HG02852 (cell line): ENCODE measurements around the gene RBMS1.

Experiments used
- ATAC-seq: cut with Tn5 transposase; IDR thresholded peaks from one replicate; pipeline ENCODE4 v1.9.1; 2021; ENCODE audit warnings: mild to moderate bottlenecking, moderate library complexity; ENCODE audit not compliant: unreplicated experiment

RBMS1 gene

GRCh38 chr2:160493227-160494028 is at the start of gene RBMS1:
TSS of gene RBMS1 (minus strand) at chr2:160493807. CDS start at chr2:160493363, 444 bp downstream.
- no peak for ATAC-seq

DNA sequence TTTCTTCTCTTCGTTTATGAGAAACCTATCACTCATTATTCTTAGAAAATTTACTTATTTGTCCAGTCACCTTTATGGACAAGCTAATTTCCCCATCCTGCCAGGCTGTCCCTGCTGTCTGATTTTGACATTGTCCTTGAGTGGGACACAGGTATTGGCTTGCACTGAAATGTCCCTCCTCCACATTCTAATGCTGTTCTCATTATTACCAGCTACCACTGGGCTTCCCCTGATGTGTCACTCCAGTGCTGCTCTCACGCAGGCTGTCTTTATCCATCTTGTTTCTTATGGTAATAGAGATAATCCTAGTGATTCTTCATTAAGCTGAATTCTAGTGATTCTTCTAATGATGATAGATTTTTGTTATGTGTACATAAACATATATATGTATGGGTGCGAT is 48.1 kb upstream of the RBMS1 start:
- ATAC-seq: peak; percentile 55

DNA sequence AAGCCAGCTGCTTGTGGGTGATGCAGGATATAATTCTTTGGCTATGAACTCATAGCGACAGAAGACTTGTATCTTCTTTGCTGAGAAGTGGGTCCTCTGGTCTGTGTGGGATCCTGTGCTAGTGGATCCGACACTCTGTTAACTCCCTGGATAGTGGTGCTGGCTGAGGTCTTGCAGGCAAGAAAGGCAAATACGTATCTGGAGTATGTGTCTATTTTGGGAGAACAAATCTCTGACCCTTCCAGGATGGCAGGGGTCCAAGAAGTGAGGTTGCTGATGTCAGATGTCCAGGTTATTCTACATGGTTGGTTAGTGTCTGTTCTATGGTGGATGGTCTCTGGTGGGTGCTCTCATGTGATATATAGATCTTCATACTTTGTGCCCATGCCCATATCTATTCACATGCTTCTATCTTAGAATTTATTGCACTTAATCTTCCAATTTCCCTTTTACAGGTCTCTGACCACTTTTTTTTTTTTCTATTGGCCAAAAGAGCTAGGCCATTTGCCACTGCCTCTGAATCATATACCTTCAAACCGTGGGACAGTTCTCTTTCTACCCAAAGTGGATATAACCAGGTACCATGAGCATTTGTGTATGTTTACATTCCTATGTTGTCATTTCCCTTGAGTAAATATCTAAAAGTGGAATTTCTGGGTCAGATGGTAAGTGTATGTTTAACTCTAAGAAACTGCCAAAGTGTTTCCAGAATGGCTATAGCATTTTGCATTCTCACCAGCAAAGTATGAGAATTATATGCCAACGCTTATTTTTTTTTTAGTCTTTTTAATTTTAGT is 45.1 kb upstream of the RBMS1 start:
- no peak for ATAC-seq

- no peak for ATAC-seq
These were observed 44.5 kb upstream of the RBMS1 start for GRCh38 chr2:160538115-160538514.

DNA sequence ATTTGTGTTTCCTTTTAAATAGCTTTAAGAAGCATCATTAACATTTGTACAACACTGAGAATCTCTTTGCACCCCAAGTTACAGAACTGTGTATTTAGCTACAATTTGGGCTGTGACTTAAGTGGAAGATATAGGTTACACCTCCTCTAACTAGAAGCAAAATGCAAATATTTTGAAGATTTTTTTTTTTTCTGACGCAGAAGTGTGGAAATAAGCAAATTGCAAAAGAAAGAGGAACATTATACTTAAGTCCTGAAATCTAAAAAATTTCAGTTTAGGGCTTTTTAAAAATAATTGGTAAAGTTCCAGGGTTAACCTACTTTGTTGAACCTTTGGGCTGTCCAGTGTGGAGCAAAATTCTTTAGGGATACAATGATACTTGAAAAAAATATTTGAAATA is 41.4 kb upstream of the RBMS1 start:
- no peak for ATAC-seq

- no peak for ATAC-seq
These were observed 40.6 kb upstream of the RBMS1 start for GRCh38 chr2:160534249-160534648.

DNA sequence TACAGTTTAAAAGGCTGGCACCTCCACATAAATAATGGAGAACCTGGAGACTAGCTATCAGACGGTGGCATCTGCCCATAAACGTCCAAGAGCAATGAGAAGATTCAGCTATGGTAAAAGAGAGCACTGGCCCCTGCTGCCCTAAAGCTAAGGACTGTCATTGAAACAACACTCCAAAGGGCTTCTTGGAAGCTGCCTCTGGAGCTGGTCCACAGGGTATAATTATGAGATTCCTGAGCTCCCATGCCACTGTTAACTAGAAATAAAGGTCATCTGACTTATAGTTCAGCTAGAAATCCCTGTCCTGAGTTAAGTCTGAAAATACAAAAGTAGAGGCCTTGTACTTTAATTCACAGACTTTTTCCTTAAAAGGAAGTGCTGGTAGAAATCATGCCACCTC is 39.9 kb upstream of the RBMS1 start:
- no peak for ATAC-seq

GRCh38 chr2:160532388-160532787 is 38.8 kb upstream of the RBMS1 start:
- no peak for ATAC-seq

- ATAC-seq: no peak
These were observed 29.5 kb upstream of the RBMS1 start for GRCh38 chr2:160522951-160523710.

- no peak for ATAC-seq
These were observed 24.1 kb upstream of the RBMS1 start for GRCh38 chr2:160517731-160518130.

DNA sequence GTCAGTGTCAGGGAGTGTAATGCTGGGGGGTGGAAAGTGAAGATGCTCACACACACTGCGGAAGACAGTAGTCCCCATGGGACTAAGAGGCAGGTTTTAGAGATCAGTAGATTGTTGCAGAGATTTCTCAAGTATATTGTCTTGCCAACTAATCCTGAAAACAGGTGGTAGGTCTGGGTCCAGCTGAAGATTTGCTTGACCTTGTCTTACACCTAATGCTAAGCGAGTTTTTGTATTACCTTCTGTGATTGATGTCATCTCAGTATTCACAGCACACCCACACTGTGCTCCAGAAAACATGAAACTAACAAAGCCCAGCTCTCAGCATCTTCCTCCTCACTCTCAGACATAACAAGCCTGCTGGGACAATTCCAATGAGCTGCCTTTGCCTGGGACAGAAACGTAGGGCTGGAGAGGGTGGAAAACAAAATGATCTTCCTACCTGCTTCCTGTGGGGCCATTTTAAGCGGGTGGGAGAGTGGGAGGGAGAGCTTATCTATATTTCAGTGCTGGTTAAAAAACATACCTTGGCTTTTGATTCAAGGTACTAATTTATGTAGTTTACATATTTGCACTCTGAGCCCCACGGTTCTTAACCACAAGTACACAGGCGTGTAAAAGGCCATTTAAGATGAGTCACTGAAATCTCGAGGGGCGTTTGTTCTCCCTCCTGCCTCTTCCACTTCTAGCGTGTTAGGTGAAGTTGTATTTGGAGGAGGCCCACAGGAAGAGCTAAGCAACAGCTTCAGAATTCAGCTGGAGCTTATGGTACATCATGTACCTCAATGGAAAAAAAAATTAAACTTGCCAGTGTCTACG is 23.1 kb upstream of the RBMS1 start:
- ATAC-seq: peak; percentile 73

GRCh38 chr2:160515120-160515519 is 21.5 kb upstream of the RBMS1 start:
- ATAC-seq: no peak

- ATAC-seq: no peak
These were observed 19.5 kb upstream of the RBMS1 start for GRCh38 chr2:160513120-160513519.

- ATAC-seq: no peak
These were observed 18.9 kb upstream of the RBMS1 start for GRCh38 chr2:160512491-160512890.

GRCh38 chr2:160510617-160511016 is 17.0 kb upstream of the RBMS1 start:
- no peak for ATAC-seq

GRCh38 chr2:160509016-160509415 is 15.4 kb upstream of the RBMS1 start:
- no peak for ATAC-seq

DNA sequence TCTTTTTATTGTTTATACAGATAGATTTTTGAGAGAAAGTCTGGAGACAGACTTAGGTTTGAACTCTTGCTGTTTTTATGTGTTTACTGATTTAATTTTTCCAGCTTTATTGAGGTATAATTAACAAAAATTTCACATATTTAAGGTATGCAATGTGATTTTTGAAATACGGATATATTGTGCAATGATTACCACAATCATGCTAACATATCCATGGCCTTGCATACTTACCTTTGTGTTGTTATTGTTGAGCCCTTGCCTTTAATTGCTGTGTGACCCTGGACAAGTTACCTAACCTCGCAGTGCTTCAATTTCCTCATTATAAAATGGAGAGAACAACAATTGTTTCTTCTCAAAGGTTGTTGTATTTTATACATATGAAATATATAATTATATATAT is 13.9 kb upstream of the RBMS1 start:
- no peak for ATAC-seq

DNA sequence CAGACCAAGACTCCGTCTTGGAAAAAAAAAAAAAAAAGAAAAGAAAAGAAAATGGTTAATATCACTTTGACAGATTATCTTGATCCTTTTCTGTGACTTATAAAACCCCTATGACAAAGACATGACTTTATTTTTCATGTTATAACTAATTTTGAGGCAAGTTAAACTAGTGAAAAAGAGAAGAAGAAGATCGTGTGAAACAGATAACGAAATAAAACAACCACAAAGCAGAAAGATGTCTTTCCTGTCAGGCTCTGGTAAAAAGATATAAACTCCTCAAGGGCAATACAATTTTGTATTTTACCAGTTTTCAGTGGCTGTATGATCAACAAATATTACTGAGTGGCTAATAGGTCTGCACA is 13.4 kb upstream of the RBMS1 start:
- no peak for ATAC-seq

- no peak for ATAC-seq
These were observed 12.9 kb upstream of the RBMS1 start for GRCh38 chr2:160506371-160507045.

- no peak for ATAC-seq
These were observed 11.6 kb upstream of the RBMS1 start for GRCh38 chr2:160505256-160505655.
